GM21447 (cell line): ENCODE data around the gene GNAS.
"Not testable (repeated sequence)": the region's sequence is repeated elsewhere in the genome, so short reads cannot be mapped to it uniquely, and the experiment has no call there.

Experiments
- ATAC-seq: cut with Tn5 transposase; IDR thresholded peaks from one replicate; pipeline ENCODE4 v1.9.1; 2021; ENCODE audit not compliant: unreplicated experiment

GNAS gene

DNA sequence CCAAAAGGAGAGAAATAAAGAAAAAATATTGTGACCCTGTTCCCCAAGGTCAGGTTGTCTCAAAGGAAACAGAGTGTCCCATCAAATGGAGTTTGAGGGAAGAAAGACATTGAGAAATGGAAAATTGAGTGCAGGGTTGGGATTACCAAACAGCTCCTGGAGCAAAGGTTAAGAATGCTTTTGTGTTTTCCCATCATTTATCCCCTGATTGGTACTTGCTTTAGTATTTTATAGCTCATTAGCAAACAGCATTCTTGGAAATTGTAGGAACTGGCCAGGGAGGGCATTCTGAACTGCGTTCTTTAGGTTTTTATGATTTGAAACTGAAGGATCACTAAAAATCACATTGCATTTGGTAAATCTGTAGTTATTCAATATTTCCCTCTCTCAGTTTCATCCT, 69.5 kb downstream of the GNAS start:
- no peak for ATAC-seq

DNA sequence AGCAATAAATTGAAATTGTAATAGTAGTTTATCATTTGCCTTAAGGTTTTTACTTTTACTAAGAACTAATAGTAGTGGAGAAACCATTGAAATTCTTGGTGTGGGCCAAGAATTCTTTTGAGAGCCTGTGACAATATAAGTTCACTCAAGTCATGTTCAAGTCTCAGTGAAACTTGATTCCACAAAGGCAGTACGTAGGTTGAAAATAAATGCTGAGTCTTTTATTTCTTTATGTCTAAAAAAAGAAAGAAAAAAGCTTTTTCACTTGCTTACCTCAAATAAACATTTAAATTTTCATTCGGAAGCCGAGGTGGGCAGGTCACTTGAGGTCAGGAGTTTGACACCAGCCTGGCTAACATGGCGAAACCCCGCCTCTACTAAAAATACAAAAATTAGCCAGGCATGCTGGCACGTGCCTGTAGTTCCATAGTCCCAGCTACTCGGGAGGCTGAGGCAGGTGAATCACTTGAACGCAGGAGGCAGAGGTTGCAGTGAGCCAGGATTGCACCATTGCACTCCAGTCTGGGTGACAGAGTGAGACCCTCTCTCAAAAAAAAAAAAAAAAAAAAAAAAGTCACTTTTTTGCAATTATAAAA, 70.7 kb downstream of the GNAS start:
- ATAC-seq: no peak

DNA sequence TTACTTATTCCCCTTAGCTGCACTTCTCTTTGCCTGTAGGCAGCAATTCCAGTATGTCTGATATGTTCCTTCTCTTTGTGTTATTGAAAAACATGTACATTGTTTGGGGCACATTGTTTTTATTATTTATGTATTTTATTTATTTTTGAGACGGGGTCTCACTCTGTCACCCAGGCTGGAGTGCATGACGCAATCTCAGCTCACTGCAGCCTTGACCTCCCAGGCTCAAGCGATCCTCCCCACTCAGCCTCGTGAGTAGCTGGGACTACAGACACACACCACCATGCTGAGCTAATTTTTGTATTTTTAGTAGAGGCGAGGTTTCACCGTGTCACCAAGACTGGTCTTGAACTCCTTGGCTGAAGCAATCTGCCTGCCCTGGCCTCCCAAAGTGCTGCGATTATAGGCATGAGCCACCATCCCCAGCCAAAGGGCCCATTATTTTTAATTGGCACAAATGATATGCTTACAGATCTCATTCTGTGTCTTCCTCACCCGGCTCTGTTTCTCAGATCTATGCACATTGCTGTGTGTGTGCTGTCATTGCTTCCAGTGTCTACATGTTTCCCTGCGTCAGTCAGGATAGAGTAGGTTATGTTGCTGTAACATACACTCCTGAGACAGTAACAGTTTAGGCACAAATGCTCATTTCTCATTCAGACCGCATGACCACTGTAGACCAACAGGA, 74.4 kb downstream of the GNAS start:
- no peak for ATAC-seq

DNA sequence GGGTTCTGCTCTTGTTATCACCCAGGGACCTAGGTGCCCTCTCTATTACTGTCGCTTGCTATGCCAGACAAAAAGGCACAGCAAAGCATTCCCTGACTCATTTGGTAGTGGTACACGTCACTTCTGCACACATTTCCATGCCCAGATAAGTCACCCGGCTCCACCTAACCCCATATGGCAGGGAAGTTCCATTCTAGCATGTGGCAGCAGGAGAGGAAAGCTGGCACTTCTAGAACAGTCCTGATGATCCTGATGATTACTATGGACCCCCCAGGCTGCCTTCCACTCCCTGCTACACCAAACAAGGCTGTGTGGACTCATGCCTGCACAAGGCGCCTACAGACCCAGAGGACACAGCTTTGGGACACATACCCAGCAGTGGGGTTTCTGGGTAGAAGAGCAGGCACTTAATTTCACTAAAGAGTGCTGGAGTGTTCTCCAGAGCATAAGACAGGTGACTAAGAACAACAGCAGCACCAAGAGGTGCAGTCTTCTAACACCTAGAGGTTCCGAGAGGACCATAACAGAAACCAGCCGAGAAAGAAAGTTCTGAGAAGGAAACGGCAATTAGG, 75.1 kb downstream of the GNAS start:
- no peak for ATAC-seq

DNA sequence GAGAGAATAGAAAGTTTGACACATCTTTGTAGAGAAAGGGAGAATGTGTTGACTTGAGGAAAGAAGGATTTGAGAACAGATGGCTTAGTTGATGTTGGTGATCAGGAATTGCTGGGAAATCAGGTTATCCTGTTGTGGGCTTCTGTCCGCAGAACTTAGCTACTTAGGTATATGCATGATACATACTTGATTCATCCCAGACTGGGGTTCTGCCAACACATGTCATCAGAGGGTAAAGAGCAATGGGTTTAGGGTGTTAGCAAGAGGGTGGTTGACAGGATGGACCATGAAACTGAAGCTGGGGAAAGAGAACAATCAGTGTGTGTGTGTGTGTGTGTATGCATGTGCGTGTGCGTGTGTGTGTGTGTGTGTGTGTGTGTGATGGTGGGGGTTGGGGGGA, 78.0 kb downstream of the GNAS start:
- no peak for ATAC-seq

DNA sequence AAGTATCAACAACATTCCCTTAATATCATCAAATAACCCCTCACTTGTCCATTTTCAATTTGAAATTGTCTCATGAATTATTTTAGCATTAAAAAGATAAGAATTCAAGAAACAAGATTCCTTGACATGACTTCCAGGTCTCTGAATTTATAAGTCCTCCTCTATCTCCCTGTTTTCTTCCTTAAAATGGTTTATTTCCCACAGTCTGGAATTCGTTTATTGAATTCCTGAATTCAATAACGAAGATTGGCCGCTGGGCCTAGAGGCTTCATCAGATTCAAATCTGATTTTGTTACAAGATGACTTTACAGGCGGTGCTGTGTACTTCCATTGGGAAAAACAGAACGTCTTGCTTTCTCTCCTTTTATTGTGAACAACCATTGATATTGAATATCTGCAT, 79.7 kb downstream of the GNAS start:
- no peak for ATAC-seq

DNA sequence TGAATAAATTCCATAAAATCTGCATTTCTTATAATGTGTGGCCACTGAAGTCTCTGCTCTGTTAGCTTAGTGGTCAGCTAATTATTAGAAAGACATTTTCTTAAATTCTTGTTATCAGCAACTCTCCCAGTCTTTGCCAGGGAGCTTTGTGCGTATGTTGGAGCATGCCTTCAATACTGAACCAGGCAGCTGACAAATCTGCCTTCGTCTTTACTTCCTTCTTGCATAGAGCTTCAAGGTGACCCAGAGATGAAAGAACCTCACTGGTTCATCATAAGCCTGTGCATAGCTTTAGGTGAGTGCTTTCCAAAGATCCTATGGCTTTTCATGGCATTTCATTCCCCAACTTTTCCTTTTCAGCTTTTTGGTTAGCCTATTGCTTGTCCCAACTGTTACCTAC, 85.6 kb downstream of the GNAS start:
- ATAC-seq: no peak

DNA sequence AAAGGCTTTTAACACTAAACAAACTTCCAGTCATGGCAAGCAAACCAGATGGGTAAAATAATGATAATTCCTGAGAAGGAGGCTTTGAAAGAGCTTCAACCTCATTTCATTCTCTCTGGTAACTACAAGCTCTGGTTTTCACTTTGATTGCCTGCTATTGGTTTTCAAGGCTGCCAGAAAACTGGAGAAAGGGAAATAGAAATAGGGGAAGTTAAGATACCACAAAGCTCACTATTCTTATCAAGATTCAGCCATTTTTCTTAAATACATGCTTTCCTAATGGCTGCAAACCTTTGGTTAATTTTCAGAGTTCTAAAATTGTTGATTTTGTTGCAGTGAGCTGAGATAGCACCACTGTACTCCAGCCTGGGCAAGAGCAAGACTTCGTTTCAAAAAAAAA, 86.0 kb downstream of the GNAS start:
- ATAC-seq: no peak

DNA sequence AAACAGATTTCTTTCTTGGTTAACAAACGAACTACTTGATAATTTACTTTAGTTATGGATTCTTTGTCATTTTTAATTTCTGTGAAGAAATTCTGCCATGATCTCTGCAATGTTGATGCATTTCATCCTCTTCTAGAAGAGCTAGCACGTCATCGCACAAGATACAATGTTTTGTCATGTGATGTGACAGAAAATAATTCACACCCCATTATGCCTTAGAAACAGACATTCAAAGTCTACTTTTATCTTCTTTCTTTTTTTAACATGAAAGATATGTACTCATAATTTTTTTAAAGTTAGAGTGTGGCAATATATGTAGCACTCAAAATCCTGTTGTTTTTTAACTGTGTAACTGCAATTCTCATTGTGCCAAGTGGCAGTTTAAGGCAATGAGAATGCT, 89.0 kb downstream of the GNAS start:
- ATAC-seq: no peak

DNA sequence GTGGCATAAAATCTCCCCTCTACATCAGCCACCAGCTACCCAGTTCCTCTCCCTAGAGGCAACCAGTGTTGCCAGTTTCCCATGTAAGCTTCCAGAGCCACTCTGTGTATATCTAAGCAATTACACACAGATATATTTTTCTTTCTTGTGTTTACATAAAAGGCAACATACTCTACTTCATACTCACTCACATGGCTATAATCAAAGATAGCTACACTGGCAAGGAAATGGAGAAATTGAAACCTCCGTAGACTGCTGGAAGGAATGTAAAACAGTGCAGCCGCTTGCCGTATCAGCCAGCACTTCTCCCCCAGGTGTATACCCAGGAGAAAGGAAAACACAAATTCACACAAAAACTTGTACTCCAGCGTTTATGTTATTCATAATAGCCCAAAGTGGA, 90.0 kb downstream of the GNAS start:
- ATAC-seq: no peak

DNA sequence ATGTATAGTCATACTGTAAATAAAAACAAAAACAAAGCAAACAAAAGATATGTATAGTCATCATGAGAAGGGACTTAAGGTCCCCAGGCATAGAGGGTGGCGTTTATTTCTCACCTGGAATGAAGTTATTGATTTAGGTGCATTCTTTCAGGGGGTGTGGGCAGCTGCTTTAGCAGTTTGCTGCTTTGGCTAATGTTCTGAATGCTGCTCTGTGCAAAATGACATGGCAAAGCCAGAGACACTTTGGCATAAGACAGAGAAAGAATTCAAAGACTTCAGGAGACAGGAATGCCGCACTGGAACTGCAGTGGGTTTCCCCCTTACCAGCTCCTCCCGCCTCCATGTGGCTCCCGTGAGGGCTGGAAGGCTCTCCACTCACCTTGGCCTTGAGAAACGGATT, 92.1 kb downstream of the GNAS start:
- no peak for ATAC-seq

DNA sequence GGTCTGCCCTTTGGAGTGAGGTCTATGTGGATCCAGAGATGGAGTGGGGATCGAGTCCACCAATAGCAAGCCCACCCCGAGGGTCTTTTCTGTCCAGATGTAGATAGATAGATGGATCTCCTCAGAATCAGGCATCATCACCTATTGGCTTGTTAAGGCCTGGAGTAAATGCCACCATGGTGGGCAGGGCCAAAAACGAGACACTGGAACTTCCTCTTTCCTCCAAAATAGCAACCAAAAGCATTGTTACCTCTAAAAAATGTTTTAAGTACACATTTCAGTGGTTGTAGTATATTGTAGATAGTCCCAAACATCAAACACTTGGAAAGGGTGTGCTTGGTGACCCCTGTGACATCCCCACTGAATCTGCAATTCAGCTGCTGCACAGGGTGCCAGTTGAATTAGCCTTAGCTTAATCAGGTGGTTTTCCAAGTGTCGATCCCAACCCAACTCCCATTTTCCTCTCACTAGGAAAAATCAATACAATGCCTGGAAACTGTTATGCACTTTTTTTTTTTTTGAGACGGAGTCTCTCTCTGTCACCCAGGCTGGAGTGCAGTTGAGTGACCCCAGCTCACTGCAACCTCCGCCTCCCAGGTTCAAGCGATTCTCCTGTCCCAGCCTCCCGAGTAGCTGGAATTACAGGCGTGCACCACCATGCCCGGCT, 93.6 kb downstream of the GNAS start:
- ATAC-seq: no peak

DNA sequence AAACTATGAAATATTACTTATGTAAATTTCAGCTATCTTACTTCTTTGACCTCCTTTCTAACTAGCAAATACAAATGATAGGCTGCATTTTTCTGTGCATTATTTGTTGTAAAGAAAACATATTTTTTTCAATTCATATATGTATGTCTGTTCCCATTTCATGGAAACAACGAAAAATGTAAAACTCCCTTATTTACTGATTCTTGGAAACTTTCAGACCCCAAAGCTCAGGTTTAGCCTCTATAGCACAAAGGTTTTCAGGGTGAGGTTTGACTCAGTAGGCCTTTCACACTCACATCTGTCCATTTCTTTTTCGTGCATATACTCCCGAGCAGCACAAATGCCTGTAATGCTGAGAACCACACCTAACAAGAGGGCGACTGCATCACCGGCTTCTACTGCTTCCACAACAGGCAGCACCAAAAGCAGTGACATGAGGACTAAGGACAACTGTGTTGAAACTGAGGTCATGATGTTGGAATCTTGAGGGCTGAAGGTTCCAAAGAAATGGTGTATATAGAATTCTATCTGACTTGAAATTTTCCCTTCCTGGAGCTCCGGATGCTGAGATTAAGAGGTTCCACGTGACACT, 95.4 kb downstream of the GNAS start:
- not testable (repeated sequence) for ATAC-seq

DNA sequence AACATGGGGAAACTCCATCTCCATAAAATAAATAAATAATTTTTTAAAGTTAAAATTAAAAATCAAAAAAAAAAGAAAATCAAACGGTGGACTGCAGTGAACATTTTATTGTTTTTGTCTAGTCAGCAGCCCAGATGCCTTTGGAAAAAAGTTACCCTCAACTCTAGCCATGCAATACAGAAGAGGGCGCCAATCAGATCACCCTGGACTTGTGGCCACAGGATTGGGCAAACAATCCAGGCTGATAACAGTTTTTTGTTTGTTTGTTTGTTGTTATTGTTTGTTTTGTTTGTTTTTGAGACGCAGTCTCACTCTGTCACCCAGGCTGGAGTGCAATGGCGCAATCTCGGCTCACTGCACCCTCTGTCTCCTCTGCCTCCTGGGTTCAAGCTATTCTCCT, 98.1 kb downstream of the GNAS start:
- no peak for ATAC-seq

DNA sequence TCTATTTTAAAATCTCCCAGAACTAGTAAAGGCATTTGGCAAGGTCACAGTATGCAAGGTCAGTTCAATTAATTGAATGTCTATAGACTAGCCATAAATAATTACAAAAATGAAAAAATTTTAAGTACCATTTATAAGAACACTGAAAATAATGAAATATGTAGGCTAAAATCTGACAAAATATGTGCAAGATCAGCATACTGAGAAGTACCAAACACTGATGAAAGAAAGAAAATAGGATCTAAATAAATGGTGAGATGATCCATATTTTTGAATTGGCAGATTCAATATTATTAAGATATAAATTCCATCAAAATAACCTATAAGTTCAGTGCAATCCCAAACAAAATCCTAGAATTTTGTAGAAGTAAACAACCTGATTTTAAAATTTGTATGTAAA, 100.5 kb downstream of the GNAS start:
- ATAC-seq: no peak

DNA sequence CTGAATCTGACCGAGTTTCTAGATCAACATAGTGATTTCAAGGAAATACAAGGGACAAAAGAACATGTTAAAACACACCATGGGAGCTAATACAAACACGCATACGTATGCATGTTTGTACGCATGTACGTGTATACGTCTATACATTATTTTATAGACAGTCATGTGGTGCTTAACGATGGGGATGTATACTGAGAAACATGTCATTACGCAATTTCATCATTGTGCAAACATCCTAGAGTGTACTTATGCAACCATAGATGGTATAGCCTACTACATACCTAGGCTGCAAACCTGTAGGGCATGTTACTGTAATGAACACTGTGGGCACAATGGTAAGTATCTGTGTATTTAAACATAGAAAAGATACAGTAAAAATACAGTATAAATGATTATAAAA, 103.6 kb downstream of the GNAS start:
- ATAC-seq: no peak

DNA sequence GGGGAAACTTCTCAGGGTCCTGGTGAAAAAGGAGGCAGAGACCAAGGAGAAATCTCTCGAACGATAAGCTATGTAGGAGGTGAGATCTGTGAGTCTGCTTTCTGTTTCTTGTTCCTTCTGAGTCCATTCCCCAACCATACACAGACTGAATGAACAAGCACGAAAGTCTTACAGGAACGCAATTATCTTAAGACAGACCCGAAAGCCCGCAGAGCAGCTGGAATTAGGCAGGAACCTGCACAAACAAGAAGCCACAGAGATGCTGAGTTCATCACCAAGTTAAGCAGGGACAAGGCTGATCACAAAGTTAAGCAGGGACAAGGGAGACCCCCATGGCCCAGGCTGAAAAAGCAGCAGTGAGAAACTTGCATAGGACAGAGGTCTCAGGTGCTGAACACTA, 107.1 kb downstream of the GNAS start:
- no peak for ATAC-seq
